Muscle of back (tissue), 11 donors: ENCODE results near the gene SP5. TPM values are rescaled to one million over a fixed set of nuclear protein-coding genes. Genes with fewer than 3 reads are reported as not detected.
"Not testable (repeated sequence)": the region's sequence is repeated elsewhere in the genome, so short reads cannot be mapped to it uniquely, and the experiment has no call there.

ENCODE experiments used
- DNase-seq, 3 donors: peaks; one replicate each; pipeline versions ENCODE4 v3.0.0 to v3.0.0-alpha.2; 2013
- polyA plus RNA-seq, 10 donors: library from polyadenylated mRNA; unstranded; fragments of 120-200 nt; gene quantifications; one replicate each; pipeline ENCODE4 v1.2.1, GENCODE V29; 2013; ENCODE audit not compliant: insufficient read length in 10 of 10

The SP5 gene
- polyA plus RNA-seq, 10 donors = 3.0 to 7.1 (median 5.1) TPM

GRCh38 chr2:170734601-170735000 is 19.5 kb downstream of the SP5 start:
- not testable (repeated sequence) for DNase-seq

GRCh38 chr2:170736628-170737027 is 21.5 kb downstream of the SP5 start:
- no peak for DNase-seq

GRCh38 chr2:170737406-170737805 is 22.3 kb downstream of the SP5 start:
- no peak for DNase-seq

GRCh38 chr2:170737821-170738220 is 22.7 kb downstream of the SP5 start:
- DNase-seq = no peak

- peak in 2 of 3 donors; percentile 47 to 83 for DNase-seq
Measured at GRCh38 chr2:170739048-170739447, 23.9 kb downstream of the SP5 start.

- no peak for DNase-seq
Measured at GRCh38 chr2:170739507-170740046, 24.4 kb downstream of the SP5 start.

GRCh38 chr2:170740660-170741059 is 25.5 kb downstream of the SP5 start:
- no peak for DNase-seq

GRCh38 chr2:170742000-170742399 is 26.9 kb downstream of the SP5 start:
- no peak for DNase-seq

- DNase-seq = no peak
Measured at GRCh38 chr2:170742896-170743529, 27.9 kb downstream of the SP5 start.

GRCh38 chr2:170743530-170744239 is 28.5 kb downstream of the SP5 start:
- DNase-seq = no peak

- no peak for DNase-seq
Measured at GRCh38 chr2:170744248-170745002, 29.3 kb downstream of the SP5 start.

GRCh38 chr2:170745305-170745704 is 30.2 kb downstream of the SP5 start:
- no peak for DNase-seq

- DNase-seq = peak in 1 of 3 donors; percentile 25
Measured at GRCh38 chr2:170747921-170748320, 32.8 kb downstream of the SP5 start.

GRCh38 chr2:170751555-170751954 is 36.4 kb downstream of the SP5 start:
- not testable (repeated sequence) for DNase-seq

- DNase-seq = no peak
Measured at GRCh38 chr2:170761572-170761971, 46.4 kb downstream of the SP5 start.

- DNase-seq = no peak
Measured at GRCh38 chr2:170762760-170763159, 47.6 kb downstream of the SP5 start.

GRCh38 chr2:170763232-170763631 is 48.1 kb downstream of the SP5 start:
- DNase-seq = no peak

GRCh38 chr2:170764880-170765261 is 49.7 kb downstream of the SP5 start:
- DNase-seq = no peak

- no peak for DNase-seq
Measured at GRCh38 chr2:170766693-170767092, 51.6 kb downstream of the SP5 start.
